ENCODE results near the gene YIPF3.
"Not testable (repeated sequence)": the region's sequence is repeated elsewhere in the genome, so short reads cannot be mapped to it uniquely, and the experiment has no call there.

Gene YIPF3

GRCh38 chr6:43491750-43492661 lies 24.7 kb downstream of the YIPF3 start:
- DNase-seq, result no peak

GRCh38 chr6:43490523-43490939 lies 26.2 kb downstream of the YIPF3 start:
- no peak for DNase-seq

DNA sequence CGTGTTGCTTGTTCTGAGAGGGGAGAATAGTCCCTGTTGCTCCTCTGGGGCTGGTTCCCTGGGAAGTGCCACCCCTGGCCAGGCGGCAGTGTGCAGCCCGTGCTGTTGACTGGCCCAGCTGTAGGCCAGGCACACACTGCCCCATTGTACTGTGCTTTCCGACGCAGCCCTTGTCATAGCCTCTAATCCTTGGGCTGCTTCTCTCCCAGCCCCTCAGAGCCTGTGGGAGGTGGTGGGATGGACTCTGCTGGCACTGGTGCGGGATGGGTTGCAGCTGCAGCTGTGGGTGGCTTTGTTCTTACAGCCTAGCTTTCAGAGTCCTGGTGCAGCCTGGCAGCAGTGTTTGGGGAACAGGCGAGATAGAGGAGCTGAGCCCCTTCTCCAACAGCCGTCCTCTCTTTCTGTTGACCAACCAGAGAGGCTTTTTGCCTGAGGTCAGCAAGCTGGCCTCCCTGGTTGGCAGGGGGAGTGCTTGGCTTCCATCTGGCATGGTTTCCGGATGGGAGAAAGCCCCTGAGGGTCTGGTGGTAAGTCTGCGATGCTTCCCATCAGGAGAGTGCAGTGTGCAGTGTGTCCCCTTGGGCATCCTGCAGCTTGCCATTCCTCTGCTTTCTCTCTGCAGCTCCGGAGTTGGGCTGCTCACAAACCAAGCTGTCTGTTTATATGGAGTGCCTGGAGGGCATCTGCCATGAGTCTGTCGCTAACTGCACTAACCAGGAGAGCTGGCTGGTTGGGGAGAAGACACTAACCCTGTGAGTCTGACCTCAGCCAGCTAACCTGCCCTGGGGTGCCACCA lies 27.3 kb downstream of the YIPF3 start:
- DNase-seq, result no peak

DNA sequence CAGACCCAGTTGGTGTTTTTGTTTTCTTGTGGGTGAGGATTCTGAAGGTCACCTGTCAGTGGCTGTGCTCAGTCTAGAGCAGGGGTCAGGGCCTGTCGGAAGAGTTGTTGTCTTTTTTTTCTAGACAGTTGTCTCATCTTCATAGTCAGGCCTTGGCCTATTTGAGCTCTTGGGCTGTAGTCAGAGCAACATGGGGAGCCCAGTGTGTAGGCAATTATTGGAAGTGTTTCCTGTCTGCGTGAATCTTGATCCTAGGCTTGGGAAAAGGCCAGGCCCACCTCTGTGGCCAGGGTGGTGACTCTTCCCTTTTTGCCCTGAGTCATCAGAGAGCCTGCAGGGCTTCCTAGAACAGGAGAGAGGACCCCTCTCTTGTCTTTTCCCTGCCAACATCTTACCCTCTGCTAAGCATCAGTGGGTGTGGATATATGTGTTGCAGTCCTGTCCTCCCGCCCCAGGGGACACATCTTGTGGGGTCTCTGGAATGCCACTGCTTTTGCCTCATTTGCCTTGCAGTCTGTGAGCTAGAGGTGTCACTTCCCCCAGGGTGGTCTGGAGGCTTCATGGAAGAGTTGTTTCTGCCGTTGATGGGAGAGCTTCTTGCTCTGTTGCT lies 28.0 kb downstream of the YIPF3 start:
- DNase-seq, result no peak

DNA sequence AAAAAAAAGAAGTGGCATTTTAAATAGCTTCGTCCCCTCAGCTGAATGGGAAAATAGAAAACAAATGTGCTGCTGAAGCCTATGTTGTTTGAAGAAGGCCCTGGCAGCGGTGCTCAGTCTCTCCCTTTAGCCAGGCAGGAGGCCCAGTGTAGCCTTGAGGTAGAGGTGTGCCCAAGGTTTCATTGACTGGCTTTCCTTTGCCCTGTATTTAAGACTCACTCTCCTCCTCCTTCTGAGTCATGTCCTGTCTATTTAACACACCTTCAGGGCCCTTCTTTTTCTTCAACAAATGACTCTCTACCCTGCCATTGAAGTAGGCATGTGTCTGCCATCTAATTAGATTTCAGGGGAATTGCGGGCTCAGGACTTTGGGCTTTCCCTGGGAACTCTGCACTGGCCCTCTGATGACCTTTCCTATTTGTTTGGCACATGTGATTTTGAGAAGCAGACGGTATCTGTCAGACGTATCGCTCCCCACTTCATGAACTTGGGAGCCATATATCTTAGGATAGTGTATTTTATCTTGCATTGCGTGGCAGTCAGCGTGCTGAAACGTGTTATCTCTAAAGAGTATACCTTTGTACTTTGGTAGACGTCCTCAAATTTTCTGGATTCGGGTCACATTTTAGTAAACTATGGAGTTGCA lies 35.0 kb downstream of the YIPF3 start:
- no peak for DNase-seq

- no peak for DNase-seq
These were observed 35.7 kb downstream of the YIPF3 start for GRCh38 chr6:43481075-43481474.

DNA sequence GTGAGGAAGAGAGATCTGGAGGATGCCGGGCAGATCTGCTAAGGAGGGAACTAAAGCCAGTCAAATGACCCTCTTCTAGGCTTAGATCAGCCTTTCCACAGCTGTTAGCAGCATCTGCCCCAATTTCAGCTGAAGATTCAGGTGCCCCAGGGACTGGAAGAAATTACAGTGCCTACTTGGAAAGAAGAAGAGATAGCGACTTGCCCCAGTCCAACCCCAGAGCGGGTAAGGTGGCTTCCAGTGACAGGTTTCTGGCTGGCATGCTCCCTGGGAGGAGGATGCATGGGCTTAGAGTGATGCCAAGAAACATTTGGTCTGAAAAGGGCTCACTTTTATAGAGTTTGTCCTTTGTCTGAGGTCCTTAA lies 38.7 kb downstream of the YIPF3 start:
- peak; percentile 51 for DNase-seq

GRCh38 chr6:43477235-43478007 lies 39.3 kb downstream of the YIPF3 start, which contains the start of gene TJAP1:
TJAP1 (plus strand) TSS chr6:43477570; CDS start chr6:43499002, 21,432 bp downstream.
- peak; percentile 95 for DNase-seq

DNA sequence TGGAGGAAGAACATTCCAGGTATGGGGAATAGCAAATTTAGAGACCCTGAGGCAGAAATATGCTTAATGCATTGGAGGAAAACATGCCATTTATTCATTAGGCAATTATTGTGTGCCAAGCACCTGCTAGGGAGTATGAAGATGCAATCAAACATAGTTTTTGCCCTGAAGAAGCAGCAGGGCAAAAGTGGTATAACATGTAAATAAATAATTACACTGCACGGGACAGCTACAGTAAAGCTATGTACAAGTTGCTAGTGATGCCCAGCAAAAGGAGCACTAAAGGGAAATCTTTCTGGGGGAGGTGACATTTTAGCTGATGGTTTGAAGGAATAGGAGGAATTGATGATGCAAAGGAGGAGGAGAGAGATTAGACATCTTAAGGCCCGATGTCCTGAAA lies 40.0 kb downstream of the YIPF3 start:
- no peak for DNase-seq

DNA sequence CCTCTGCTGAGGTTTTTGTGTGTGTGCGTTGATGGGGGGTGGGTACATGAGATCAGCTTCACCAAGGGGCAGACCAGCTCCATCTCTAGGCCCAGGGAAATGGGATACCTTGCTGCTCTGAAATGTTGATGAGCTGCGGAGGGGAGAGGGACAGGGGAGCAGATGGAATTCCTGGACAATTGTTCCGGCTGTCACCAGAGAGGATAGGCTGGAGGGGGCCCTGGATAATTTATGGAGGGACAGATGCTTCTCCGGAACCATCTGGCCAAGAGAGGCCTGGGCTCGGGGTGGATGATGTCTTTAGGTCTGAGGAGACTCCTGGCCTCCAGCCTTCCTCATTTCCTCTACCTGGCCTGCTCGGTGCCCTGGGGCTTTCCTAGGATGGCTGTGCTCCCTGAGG lies 41.2 kb downstream of the YIPF3 start:
- peak; percentile 67 for DNase-seq

GRCh38 chr6:43472515-43472914 lies 44.2 kb downstream of the YIPF3 start:
- no peak for DNase-seq

DNA sequence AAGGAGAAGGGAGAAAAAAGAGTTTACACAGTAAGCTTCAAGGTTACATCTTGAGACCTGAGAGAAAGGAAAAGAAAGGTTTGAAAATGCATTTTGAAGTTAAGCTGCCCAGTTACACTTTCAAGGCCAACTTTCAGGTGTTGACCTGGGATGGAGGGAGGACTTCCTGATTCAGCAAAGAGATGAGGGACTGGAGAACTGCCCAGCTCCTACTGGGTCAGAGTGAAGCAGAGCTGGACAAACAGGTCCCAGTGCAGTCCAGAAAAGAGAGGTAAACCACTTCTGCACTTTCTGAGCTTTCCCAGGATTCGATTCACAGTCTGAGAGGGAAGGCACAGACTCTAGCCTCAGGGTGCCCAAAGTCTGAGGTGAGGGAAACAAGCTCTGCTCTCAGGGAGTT lies 45.3 kb downstream of the YIPF3 start:
- DNase-seq, result no peak

DNA sequence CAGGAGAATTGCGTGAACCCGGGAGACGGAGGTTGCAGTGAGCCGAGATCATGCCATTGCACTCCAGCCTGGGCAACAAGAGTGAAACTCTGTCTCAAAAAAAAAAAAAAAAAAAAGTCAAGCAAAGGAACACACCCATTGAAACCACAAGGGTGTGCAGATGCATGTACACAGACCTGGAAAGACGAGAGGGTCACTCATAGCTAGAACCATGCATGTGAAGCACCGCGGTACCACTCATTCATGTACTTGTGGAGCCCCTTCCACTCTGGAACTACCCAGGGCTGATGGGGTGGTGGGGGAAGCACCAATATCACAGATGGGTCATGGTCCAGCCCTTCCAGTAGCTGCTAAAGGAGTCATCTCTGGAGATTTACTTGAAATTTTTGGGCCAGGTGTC lies 46.8 kb downstream of the YIPF3 start:
- DNase-seq, result no peak

GRCh38 chr6:43468748-43469681 lies 47.7 kb downstream of the YIPF3 start:
- no peak for DNase-seq

DNA sequence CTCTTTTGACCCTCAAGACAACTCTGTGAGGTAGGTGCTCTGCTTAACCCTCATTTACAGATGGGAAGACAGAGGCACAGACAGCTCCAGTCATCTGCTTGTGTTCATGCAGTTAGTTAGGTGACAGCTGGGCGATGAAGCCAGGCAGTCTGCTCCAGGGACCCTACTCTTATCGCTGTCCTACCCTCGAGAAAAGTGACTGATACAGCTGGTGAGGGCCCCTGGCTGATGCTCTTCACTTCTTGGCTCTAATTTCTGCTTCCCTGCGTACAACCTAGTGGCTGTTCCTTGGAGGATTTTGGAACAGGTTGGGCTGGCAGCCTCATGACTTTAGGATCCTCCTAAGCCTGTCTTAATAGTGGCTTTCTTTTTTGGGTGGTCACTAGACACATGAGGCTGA lies 48.5 kb downstream of the YIPF3 start:
- peak; percentile 66 for DNase-seq

DNA sequence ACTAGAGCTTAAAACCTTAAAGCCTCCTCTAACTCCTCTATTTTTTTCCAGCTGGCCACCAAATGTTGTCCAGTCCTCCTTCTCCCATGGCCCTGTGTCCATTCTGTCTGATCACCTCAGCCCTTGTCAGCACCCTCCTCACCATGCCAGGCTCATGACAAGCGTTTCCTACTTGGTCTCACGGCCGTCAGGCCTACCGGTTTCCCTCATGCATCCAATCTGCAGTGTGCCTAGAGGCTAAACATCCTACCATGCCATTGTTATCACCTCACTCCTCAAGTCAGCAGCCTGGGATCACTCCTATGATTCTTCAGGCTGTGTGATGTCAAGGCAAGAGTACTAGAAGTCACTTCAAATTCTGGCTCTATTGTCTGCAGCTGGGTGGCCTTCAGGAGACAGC lies 49.0 kb downstream of the YIPF3 start:
- no peak for DNase-seq

DNA sequence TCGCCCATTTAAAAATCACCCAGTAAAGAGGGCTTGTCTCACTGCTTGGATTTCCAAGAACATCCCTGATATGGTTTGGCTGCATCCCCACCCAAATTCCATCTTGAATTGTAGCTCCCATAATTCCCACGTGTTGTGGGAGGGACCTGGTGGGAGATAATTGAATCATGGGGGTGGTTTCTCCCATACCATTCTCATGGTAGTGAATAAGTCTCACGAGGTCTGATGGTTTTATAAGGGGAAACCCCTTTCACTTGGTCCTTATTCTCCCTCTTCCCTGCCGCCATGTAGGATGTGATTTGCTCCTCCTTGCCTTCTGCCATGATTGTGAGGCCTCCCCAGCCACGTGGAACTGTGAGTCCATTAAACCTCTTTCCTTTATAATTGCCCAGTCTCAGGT lies 49.5 kb downstream of the YIPF3 start:
- not testable (repeated sequence) for DNase-seq

DNA sequence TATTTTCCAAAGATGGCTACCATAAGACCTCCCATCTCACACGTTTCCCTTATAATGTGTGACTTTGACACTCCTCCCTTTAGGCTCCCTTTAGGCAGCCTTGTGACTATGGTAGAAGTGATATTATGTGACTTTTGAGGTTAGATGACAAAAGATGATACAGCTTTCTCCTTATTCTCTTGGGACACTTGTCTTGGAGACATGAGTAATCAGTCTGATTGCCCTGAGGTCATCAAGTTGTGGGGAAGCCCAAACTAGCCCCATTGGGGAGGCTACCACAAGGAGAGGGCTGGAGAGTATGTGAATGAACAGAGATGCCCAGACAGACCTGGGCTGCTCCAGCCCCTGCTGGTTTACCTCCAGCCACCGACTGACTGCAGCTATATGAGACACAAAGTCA lies 50.8 kb downstream of the YIPF3 start:
- no peak for DNase-seq

- no peak for DNase-seq
These were observed 52.4 kb downstream of the YIPF3 start for GRCh38 chr6:43464337-43464736.

DNA sequence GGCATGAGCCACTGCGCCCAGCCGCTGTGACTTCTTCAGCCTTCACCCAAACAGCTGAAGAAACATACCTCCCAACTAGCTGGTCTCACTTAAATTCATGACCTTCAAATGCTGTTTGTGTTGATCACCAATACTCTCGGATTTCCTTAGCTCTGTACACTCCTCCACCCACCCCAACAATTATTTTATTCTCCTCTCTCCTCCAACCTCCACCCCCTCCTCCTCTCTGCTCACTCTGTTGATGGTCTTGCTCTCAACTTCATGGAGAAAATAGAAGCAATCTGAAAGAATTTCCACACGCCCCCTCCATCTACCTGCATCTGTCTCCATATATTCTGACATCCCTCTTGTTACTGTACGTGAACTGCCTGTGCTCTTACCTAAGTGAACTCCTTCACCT lies 54.8 kb downstream of the YIPF3 start:
- no peak for DNase-seq

Data from NCI-H2171 treated with DMSO at 0.1 percent for 48 hours (cell line).